Measurements from ENCODE around the gene SLC22A23. TPM values are rescaled to one million over a fixed set of nuclear protein-coding genes. Genes with fewer than 3 reads are reported as not detected.

Gene SLC22A23
- total RNA-seq, 4 donors from 2014 or later, result 7.1 to 9.6 (median 8.2) TPM

DNA sequence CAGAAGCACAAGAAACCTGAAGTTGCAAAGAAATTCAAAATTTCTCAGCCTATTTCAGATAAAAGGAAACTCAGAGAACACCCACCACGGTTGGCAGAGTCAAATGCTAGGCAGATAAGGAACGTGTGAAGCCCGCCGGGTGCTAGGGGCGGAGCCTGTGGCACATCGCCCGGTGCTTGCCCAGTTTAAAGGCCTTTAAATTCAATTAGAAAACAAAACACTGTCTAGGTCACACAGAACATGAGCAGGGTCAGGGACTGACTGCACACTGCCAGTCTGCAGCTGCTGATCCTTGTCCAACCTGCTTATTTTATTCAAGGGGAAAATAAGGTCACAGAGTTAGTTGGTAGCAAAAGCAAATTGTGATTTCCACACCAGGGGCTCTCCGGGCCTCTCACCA, 122.3 kb downstream of the SLC22A23 start:
- Histone ChIP-seq H3K27me3 (no peaks in the 10 kb centered on the region), H3K36me3 (no peaks in the 10 kb centered on the region), H3K27ac (peak overlapping the region in 2 of 4 donors; percentile 25 to 45), H3K9me3 (no peaks in the 10 kb centered on the region), H3K4me1 (peaks cover 0 to 42% (median 19%) of the 10 kb centered on the region in 4 donors), H3K4me3 (no peak overlapping the region)
- TF ChIP-seq EP300 (IDR thresholded peaks at IDR 0.05), result no peak
- TF ChIP-seq, protein P1, sequence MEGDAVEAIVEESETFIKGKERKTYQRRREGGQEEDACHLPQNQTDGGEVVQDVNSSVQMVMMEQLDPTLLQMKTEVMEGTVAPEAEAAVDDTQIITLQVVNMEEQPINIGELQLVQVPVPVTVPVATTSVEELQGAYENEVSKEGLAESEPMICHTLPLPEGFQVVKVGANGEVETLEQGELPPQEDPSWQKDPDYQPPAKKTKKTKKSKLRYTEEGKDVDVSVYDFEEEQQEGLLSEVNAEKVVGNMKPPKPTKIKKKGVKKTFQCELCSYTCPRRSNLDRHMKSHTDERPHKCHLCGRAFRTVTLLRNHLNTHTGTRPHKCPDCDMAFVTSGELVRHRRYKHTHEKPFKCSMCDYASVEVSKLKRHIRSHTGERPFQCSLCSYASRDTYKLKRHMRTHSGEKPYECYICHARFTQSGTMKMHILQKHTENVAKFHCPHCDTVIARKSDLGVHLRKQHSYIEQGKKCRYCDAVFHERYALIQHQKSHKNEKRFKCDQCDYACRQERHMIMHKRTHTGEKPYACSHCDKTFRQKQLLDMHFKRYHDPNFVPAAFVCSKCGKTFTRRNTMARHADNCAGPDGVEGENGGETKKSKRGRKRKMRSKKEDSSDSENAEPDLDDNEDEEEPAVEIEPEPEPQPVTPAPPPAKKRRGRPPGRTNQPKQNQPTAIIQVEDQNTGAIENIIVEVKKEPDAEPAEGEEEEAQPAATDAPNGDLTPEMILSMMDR (IDR thresholded peaks at IDR 0.05), result no peak
- TF ChIP-seq POLR2A (IDR thresholded peaks at IDR 0.05), result no peak
- 28 to 34% methylated on average over 8 of the region's 8 CpGs for WGBS, 2 donors
- no peak for DNase-seq (ENCODE audit: low spot score in 2 of 2)

DNA sequence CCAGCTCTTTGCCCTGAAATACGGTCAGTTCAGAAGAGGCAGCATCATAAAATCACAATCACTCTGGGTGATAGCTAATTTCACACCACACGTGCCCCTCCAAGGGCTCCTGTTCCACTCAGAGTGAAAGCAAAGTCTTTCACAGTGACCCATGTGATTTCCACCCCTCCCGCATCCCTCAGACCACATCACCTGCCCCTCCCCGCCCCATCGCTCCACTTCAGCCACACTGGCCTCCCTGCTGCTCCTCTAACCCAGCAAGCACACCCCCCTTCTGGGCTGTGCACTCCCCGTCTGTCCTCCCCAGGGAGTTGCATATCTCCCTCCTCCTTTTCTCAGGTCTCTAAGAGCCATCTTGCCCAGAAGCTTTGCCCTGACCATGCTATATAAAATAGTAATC, 123.6 kb downstream of the SLC22A23 start:
- DNase-seq (ENCODE audit: low spot score in 2 of 2), result no peak
- Histone ChIP-seq H3K4me3 (no peak overlapping the region), H3K36me3 (no peaks in the 10 kb centered on the region), H3K27me3 (no peaks in the 10 kb centered on the region), H3K9me3 (no peaks in the 10 kb centered on the region), H3K27ac (no peak overlapping the region), H3K4me1 (peaks cover 0 to 40% (median 16%) of the 10 kb centered on the region in 4 donors)
- 90 to 93% methylated on average over 6 of the region's 6 CpGs for WGBS, 2 donors
- no peak for TF ChIP-seq EP300 (IDR thresholded peaks at IDR 0.05)

DNA sequence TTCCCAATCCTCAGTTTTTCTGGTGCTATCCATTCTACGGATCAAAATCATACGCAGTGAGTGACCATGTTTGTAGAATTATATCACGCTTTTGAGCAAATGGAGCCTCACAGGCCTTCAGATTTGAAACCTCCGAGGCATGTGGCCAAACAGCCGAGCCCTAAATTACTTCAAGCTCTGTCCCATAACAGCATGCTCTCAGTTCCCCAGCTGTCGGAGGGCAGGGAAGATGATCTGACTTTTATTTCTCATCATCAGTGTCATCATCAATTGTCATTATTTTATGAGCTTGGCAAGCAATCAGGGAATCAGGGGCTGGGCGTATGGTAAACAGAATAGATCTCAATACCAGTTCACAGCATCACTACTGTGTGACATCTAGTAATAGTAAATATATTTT, 124.9 kb downstream of the SLC22A23 start:
- Histone ChIP-seq H3K36me3 (no peaks in the 10 kb centered on the region), H3K4me3 (no peak overlapping the region), H3K27ac (no peak overlapping the region), H3K27me3 (no peaks in the 10 kb centered on the region), H3K4me1 (peaks cover 0 to 29% (median 10%) of the 10 kb centered on the region in 4 donors), H3K9me3 (no peaks in the 10 kb centered on the region)
- DNase-seq (ENCODE audit: low spot score in 2 of 2), result no peak
- 78 to 88% methylated on average over 7 of the region's 7 CpGs for WGBS, 2 donors
- TF ChIP-seq EP300 (IDR thresholded peaks at IDR 0.05) (no peak), POLR2A (IDR thresholded peaks at IDR 0.05) (no peak)
- TF ChIP-seq, protein P1 (IDR thresholded peaks at IDR 0.05), result no peak

DNA sequence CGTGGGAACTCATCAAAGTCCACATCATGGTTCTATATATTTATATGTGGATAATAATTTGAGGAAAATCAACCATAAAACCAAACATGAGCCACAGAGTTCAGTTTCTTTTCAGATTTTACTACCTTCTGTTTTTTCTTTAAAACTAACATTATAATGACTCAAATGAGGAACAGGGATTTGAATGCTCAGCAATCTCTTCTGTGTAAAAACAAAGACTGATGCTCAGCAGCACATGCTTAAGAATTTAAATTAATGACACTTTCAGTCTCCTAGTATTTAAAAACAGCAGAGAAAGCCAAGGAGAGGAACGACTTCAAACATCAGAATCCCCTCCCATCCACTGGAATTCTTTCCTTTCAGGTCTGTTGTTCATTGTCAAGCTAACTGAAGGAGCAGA, 125.4 kb downstream of the SLC22A23 start:
- TF ChIP-seq EP300 (IDR thresholded peaks at IDR 0.05) (no peak), POLR2A (IDR thresholded peaks at IDR 0.05) (no peak)
- TF ChIP-seq, protein P1 (IDR thresholded peaks at IDR 0.05), result no peak
- Histone ChIP-seq H3K27ac (peak overlapping the region in 1 of 4 donors; percentile 4), H3K36me3 (no peaks in the 10 kb centered on the region), H3K4me1 (peaks cover 0 to 28% (median 10%) of the 10 kb centered on the region in 4 donors), H3K9me3 (no peaks in the 10 kb centered on the region), H3K4me3 (no peak overlapping the region), H3K27me3 (no peaks in the 10 kb centered on the region)
- WGBS, 2 donors, result 14 to 43% methylated on average over 2 of the region's 2 CpGs
- DNase-seq (ENCODE audit: low spot score in 2 of 2), result no peak

DNA sequence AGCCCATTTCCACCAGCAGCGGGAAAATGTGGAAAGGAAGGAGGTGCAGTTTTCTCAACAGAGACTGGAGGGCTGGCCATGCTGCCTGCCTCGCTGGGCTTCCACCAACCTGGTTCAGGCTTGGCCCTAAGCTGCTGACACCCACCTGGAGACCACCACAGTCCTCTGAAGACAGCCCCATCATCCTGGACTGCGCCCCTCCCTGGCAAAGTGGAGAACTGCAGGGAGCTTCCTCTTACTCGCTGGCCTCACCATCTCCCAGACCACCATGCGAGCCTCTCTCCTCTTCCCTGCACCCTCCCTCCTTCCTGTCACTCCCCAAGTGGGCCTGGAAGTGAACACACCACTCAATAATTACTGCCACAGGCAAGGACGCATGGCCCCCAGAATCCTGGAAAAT, 126.7 kb downstream of the SLC22A23 start:
- H3K9me3 ChIP-seq, result no peaks in the 10 kb centered on the region
- peaks cover 0 to 37% (median 11%) of the 10 kb centered on the region in 4 donors for H3K4me1 ChIP-seq
- H3K36me3 ChIP-seq, result no peaks in the 10 kb centered on the region
- 90 to 94% methylated on average over 6 of the region's 6 CpGs for WGBS, 2 donors
- no peak overlapping the region for H3K4me3 ChIP-seq
- no peak for DNase-seq (ENCODE audit: low spot score in 2 of 2)
- H3K27ac ChIP-seq, result peak overlapping the region in 2 of 4 donors; percentile 41 to 80
- no peaks in the 10 kb centered on the region for H3K27me3 ChIP-seq
- TF ChIP-seq EP300 (IDR thresholded peaks at IDR 0.05) (no peak), POLR2A (IDR thresholded peaks at IDR 0.05) (no peak)
- TF ChIP-seq, protein P1 (IDR thresholded peaks at IDR 0.05), result no peak
